GM10266 (cell line): ENCODE results near the gene PBX4.

Source experiments
- DNase-seq: peaks from one replicate; pipeline ENCODE4 v3.0.0; 2012; ENCODE audit errors: extremely low spot score
- CTCF ChIP-seq: IDR thresholded peaks from 2 replicates; pipeline ENCODE4 v1.5.1; 2012; ENCODE audit warnings: mild to moderate bottlenecking, low read depth; ENCODE audit not compliant: control insufficient read depth, insufficient read depth; ENCODE audit errors: missing control alignments

The PBX4 gene

GRCh38 chr19:19545707-19546106 is 72.8 kb downstream of the PBX4 start:
- no peak for DNase-seq
- no peak for TF ChIP-seq CTCF

GRCh38 chr19:19544954-19545591 is 73.4 kb downstream of the PBX4 start:
- TF ChIP-seq CTCF, result no peak
- DNase-seq, result no peak

- no peak for DNase-seq
These were observed 74.1 kb downstream of the PBX4 start for GRCh38 chr19:19544257-19544953.

GRCh38 chr19:19543640-19544039 is 74.8 kb downstream of the PBX4 start:
- TF ChIP-seq CTCF, result no peak
- DNase-seq, result no peak

More at GRCh38 chr19:19544257-19544953, 74.1 kb downstream of the PBX4 start:
- no peak for TF ChIP-seq CTCF

GRCh38 chr19:19543101-19543500 is 75.4 kb downstream of the PBX4 start:
- TF ChIP-seq CTCF, result no peak
- DNase-seq, result no peak

GRCh38 chr19:19542507-19542906 is 76.0 kb downstream of the PBX4 start:
- TF ChIP-seq CTCF, result no peak
- no peak for DNase-seq

- TF ChIP-seq CTCF, result no peak
- no peak for DNase-seq
These were observed 76.9 kb downstream of the PBX4 start for GRCh38 chr19:19541616-19542015.
